GM18499 (cell line): ENCODE data around the gene DIS3L2.
"Not testable (repeated sequence)": the region's sequence is repeated elsewhere in the genome, so short reads cannot be mapped to it uniquely, and the experiment has no call there.

Source experiments
- ATAC-seq: cut with Tn5 transposase; IDR thresholded peaks from one replicate; pipeline ENCODE4 v1.9.1; 2021; ENCODE audit warnings: moderate number of reproducible peaks; ENCODE audit not compliant: insufficient read depth, unreplicated experiment

Gene DIS3L2

DNA sequence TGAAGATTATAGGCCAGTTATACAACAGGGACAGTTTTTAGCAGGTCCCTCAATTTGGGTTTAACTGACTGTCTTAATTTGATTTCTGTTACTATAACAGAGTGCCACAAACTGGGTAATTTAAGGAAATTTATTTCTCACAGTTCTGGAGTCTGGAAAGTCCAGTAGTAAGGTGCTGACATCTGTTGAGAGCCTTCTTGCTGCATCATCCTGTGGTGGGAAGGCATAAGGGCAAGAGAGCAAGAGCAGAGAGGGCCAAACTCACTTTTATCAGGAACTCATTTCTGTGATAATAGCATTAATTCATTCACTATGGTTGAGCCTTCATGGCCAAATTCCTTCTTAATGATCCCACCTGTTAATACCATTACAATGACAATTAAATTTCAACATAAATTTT is 36.5 kb downstream of the DIS3L2 start:
- no peak for ATAC-seq

DNA sequence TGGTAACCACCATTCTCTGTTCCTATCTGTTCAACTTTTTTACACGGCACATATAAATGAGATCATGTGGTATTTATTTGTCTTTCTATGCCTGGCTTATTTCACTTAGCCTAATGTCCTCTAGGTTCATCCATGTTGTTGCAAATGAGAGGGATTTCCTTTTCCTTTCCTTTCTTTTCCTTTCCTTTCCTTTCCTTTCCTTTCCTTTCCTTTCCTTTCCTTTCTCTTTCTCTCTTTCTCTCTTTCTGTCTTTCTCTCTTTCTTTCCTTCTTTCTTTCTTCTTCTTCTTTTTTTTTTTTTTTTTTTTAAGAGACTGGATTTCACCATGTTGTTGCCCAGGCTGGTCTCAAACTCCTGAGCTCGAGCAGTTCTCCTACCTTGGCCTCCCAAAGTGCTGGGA is 38.9 kb downstream of the DIS3L2 start:
- ATAC-seq, result no peak

DNA sequence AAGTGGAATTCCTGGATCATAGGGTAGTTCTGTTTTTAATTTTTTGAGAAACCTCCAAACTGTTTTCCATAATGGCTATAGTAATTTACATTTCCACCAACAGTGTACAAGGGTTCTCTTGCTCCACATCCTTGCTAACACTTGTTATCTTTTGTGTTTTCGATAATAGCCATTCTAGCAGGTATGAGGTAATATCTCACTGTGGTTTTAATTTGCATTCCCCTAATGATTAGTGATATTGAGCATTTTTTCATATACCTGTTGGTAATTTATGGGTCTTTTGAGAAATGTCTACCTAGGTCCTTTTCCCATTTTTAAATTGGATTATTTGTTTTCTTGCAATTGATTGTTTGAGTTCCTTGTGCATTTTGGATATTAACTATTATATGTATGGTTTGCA is 39.6 kb downstream of the DIS3L2 start:
- ATAC-seq, result no peak

DNA sequence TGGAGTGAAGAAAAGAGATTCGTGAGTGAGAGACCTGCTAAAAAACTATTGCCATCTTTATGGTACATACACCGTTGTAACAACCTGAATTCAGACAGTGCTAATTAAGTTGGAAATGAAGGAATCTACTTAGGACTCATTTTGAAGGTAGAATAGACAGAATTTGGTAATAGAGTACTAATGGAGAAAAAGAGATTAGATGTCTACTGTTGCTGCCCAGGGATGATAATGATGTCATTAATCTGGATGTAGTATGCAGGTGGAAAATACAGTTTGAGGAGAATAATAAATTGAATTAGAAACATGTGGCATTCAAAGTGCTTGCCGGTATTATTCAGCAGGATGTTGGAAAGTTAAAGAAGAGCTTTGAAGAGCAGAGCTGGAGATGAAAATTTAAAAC is 44.7 kb downstream of the DIS3L2 start:
- ATAC-seq, result no peak

DNA sequence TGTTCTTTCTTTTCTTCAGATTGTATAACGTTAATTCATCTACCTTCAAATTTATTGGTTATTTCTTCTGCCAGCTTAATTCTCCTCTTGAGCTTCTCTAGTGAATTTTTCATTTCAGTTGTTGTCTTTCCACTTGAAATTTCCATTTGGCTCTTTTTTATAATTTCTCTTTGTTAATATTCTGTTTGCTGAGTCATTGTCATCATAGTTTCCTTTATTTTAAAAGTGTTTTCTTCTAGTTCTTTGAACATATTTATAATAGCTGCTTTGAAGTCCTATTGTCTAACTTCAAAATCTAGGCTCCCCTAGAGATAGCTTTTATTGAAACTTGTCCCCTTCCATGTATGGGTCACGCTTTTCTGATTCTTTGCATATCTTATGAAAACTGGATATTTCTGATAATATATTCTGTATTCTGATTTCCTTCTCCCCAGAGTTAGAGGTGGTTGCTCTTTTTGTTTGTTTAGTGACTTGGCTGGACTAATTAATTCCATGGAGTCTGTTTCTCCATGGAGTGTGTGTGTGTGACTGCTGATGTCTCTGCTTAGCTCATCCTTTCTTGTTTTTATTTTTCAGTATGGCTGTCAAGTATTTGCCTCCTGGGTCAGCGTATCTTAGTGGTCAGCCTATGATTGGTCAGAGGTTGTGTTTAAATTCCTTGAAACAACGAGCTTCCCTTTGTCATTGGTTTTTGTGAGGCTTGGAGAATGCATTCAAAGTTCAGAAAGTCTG is 47.6 kb downstream of the DIS3L2 start:
- ATAC-seq, result no peak

DNA sequence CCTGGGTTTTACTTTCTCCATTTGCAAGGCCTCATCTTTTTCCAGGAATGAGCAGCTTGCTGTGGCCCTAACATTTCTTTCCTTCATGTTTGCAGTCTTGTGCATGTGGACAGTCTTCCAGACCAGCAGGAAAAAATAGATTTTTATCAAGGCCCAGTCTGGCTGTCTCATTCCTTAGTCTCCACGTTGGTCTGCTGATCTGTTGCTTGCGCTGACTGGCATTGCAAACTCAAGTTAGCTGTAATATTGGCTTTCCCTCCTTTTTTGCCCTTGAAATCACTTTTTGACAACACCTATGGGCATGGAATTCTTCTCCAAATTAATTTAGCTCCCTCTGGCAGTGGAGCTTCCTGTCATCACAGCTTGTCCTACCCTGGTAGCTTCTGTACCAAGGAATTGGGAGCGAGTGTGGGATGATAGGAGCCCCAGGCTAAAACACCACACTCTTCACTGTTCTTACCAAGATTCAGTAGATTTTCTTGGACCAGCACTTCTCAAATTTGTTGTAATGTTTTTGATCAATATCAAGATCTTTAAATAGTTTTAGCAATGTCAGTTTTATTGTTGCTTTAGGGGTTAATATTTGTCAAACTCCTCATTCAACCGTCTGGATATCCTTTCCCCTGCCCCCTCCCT is 48.2 kb downstream of the DIS3L2 start:
- ATAC-seq, result no peak

DNA sequence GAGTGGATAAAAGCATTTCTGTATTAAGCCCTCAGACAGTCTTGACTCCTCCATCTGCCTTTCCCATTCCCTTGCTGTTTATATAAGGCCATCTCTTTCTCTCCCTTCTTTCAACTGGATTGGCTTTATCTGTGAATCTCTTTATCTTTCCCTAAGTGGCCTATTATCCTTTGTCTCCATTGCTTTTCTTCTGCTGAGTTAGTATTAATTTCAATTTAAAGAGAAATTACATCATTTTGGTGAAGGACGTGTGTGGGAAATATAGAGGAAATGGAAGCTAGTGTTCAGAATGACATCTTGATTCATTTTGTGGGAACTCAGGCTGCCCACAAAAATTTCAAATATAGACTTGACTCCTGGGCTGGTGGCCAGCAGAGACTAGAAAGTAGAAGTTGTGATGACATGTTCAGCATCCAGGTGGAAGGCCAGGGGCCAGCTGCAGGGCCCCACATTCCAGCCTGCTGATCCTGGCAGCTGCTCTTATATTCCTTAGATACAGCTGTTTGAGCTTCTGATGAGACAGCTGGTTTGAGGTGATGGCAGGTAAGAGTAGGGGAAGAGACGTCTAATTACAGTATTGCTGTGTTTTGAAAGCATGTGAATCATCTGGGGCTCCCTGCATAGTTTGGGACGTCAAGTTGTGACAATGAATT is 52.3 kb downstream of the DIS3L2 start:
- no peak for ATAC-seq

DNA sequence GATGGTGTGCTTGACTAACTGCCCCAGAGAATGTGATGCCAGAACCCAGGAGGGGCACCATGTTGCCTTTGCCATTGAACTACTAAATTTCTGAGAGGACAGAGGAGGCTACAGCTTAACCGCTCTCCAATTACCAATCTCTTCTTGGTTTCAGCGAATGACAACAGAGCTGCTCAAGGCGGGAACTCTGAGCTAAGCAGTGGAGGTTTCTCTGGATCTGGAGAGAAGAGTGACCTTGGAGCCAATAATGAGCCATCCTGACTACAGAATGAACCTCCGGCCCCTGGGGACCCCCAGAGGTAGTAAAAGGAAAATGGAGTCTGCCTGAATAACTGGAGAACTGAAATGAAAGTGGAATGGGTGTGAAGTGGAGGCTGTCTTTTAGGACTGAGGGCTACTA is 53.2 kb downstream of the DIS3L2 start:
- ATAC-seq, result no peak

DNA sequence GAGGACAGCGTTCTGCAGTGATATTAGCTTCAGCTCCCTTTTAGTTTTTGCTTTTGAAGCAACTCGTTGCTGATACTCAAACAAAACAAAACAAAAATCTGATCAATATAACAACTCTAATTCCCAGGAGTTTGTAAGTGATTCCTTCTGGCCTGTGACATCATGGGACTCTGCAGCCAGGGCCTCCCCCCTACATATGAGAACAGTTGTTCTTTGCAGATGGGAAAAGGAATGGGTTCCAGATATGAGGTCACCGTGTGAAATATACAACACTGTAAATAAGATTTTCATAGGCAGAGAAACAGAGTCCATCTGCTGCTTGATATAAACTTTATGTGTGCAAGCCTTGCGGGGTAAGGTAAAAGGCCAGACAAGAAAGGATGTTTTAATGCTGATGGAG is 56.7 kb downstream of the DIS3L2 start:
- ATAC-seq, result no peak

DNA sequence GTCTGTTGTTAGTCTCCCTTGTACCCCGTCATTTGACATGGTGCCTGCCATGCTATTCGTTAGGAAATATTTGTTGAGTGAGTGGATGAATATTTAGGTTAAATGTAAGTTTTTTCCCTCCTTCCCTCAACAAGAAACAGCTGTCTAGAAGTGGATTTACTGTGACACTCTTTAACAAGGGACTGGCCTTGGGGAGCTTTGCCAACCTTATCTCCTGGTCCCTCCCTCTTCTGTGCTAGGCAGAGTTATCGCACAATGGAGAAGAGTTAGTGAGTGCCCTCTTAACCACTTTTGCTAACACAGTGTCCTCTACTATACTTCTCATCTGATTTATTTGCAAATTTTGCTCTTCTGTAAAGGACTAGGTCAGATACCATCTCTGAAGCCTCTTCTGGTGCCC is 61.2 kb downstream of the DIS3L2 start:
- no peak for ATAC-seq

DNA sequence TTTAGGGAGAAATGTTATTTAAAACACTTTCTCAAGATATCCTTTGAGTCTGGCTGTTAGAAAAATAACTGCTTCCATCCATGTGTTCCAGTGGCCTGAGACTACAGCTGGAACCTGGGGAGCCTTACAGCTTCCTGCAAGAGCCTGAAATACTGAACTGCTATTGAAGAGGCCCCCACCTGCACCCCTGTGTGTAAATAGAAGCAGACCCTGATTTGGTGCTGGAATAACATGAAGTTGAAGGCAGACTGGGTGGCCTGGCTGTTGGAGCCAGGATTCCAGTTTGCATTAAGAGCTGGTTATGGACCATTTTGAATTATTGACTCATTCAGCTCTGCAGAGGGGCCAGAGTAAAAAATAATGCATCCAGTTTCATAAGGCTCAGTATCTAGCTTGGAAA is 61.9 kb downstream of the DIS3L2 start:
- ATAC-seq, result no peak

DNA sequence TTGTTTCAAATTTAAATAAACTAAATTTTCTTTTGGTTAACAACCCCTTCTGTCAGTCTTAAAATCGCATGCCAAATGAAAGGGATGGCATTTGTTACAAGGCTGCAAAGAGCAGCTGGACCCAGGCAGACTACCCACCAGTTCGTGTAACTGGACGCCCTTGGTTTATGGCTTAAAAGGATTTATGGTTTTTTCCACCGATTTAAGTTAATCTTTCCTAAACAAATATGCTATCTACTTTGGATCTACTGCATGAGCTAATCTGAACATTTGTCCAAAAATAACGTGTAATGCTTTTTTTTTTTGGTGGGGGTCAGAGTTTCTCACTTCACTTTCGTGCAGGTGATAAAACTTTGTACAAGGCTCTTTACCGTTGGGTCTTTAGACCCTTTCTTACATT is 62.9 kb downstream of the DIS3L2 start:
- no peak for ATAC-seq

DNA sequence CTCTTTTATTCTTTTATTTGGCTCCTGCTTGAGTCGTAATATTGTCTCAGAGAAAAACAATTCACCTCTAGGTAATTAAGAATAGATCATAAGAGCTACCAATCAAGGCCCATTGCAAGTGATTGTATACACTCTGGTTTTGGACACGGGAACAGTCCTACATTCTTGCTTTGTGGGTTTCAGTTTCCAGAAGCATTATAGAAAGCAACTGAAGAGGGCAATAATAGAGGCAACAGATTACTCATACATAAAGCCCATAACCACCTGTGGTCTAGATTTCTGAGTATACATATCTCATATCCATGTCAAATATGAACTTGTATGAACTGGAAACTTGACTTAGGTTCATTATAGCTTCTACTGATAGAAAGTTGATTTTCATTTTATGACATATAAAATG is 65.4 kb downstream of the DIS3L2 start:
- peak; percentile 86 for ATAC-seq

DNA sequence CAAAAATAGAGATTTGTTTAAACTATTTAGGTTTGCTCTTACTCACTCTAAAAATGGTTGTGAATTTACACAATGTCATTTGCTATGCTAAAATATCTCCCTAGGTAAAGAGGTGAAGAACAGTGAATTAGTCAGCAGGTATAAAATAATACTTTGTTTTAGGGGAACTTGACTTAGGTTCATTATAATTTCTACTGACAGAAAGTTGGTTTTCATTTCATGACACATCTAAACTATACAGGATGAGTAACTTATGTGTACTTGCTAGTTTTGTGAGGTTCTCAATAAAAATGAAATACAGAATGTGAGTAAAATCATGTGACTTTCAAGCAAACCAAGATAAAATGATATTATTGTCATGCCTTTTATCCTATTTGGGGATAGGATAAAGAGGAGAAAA is 66.0 kb downstream of the DIS3L2 start:
- ATAC-seq, result no peak

DNA sequence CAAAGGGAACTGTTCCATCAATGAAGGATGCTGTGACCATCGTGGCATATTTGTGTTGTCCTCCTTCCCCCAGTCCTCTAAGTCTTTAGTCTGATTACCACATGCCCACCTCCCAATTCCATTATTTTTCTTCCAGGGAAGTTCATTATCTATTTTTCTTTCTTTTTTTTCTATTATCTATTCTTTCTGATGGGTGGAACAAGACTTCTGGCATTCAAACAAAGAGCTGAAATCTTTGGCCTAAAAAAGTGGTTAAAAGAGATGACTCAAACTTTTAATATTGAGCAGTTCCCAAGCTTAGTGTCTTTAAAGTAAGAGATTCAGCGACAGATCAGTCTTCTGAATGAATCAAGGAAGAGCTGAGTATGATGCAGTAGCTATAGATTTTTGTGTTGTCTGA is 66.6 kb downstream of the DIS3L2 start:
- ATAC-seq, result no peak

DNA sequence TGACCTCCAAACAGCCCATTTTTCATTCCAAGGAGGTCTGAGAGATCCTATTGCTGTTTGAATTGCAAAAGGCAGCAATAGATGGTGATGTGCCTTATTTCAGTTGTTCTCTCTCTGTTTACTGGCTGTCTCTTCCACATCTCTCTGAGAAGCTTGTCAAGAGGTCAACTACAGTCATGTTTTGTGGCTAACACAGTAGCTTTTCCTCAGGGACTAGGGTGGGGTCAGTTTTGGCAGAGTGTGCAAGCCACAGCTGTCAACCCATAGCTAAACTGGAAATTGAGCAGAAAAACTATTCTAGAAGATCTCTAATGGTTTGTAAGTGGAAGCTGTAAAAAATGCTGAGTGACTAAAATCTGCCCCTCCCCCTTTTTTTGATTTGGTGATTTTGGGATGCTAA is 67.1 kb downstream of the DIS3L2 start:
- no peak for ATAC-seq

DNA sequence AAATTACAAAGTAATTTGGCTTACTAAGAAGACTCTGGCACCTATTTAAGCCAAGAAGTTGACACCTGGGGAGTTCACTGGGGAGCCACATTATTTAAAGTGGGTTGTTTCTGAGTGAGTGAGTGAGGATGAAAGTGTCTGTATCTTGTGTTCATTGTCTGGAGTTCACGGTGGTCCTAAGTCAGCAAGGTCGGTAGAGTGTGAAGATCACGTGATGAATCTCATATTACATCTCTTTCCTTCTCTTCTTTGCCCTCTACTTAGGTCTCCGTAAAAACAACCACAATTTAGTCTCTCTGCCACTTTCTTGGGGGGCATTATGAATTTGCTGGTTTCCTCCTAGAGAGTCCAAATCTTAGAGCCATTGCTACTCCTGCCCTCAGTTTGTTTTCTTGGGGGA is 67.8 kb downstream of the DIS3L2 start:
- no peak for ATAC-seq

DNA sequence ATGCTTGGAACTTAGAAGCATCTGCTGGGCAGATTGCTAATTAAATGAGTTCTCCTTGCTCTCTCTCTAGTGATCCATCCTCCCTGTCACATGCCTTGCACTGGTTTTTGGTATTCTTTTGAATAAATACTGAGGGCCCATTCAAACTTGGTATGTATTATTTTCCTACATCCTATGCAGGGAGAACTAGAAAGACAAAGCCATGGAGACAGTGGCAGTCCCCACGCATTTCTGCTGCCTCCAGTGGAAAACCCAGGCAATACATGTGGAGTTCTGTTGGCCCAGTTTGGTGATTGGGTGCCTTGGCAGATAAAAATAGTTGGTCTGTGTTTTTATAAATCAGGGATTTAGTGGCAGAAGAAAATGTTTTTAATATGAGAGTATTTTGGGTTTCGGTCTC is 68.7 kb downstream of the DIS3L2 start:
- ATAC-seq, result no peak

DNA sequence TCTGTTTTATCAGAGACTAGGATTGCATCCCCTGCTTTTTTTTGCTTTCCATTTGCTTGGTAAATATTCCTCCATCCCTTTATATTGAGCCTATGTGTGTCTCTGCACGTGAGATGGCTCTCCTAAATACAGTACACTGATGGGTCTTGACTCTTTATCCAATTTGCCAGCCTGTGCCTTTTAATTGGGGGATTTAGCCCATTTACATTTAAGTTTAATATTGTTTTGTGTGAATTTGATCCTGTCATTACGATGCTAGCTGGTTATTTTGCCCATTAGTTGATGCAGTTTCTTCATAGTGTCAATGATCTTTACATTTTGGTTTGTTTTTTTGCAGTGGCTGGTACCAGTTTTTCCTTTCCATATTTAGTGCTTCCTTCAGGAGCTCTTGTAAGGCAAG is 73.8 kb downstream of the DIS3L2 start:
- not testable (repeated sequence) for ATAC-seq

DNA sequence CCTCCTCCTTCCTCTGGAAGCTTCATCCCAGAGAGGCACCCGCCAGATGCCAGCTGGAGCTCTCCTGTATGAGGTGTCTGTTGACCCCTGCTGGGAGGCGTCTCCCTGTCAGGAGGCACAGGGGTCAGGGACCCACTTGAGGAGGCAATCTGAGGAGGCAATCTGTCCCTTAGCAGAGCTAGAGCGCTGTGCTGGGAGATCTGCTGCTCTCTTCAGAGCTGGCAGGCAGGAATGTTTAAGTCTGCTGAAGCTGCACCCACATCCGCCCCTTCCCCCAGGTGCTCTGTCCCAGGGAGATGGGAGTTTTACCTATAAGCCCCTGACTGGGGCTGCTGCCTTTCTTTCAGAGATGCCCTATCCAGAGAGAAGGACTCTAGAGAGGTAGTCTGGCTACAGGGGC is 75.4 kb downstream of the DIS3L2 start:
- ATAC-seq, result not testable (repeated sequence)

DNA sequence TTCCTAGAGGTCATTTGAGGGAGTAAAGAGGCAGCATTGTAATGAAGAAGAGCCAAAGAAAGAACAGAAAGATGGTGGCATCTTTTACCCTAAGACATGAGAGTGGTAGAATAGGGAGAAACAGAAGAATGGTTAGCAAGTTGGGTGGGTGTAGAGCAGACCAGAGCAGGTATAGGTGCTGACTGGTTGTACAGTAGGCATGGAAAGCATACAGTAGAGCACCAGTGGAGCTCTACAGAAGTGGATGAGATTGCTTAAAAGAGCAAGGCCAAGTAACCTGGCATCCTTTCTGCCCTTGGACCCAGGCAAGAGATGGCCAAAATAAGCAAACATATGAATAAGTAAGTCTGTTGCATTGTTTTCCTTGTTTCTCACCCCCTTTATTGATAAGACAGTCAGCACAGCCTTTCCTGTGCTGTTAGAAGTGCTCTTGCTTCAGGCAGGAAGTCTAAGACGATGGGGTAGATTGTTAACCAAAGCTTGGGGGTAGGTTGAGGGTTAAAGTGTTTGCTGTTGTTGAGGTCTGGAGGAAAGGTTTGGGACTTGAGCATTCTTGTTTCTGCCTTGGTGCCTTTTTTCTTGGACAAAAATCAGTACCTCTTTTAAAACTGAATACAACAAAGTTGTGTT is 76.9 kb downstream of the DIS3L2 start:
- ATAC-seq, result no peak
